HepG2 (cell line): ENCODE measurements around the gene GEMIN2. TPM values are rescaled to one million over a fixed set of nuclear protein-coding genes. Genes with fewer than 3 reads are reported as not detected.
A peak's percentile ranks its signal among the peaks of the same experiment; 100 is the strongest.

ENCODE experiments used
- ATF2 ChIP-seq: sonication (generic); formaldehyde crosslinking; IDR thresholded peaks from 2 replicates; pipeline ENCODE4 v1.4.0; 2020; ENCODE audit warnings: missing genetic modification reagents
- CBX5 ChIP-seq: sonication (generic); formaldehyde crosslinking; IDR thresholded peaks from 2 replicates; pipeline ENCODE4 v1.4.0; 2020; ENCODE audit warnings: missing genetic modification reagents, borderline replicate concordance
- CENPX ChIP-seq: sonication (generic); formaldehyde crosslinking; IDR thresholded peaks from 2 replicates; pipeline ENCODE4 v1.9.0; 2021; ENCODE audit warnings: mild to moderate bottlenecking, missing genetic modification reagents, moderate library complexity
- KAT8 ChIP-seq: IDR thresholded peaks from 2 replicates; pipeline ENCODE4 v1.6.1; 2016; ENCODE audit warnings: missing genetic modification reagents, missing compliant biosample characterization
- MZF1 ChIP-seq: sonication (generic); formaldehyde crosslinking; IDR thresholded peaks from 2 replicates; pipeline ENCODE4 v1.8.1; 2023; ENCODE audit warnings: mild to moderate bottlenecking, missing genetic modification reagents, borderline replicate concordance
- NR3C1 ChIP-seq: sonication (generic); formaldehyde crosslinking; IDR thresholded peaks from 2 replicates; pipeline ENCODE4 v1.4.0; 2020; ENCODE audit warnings: missing genetic modification reagents
- RAD51 ChIP-seq: fragments of 450-650 bp; IDR thresholded peaks from 2 replicates; pipeline ENCODE4 v1.6.1; 2016; ENCODE audit warnings: borderline replicate concordance
- REL ChIP-seq: sonication (generic); formaldehyde crosslinking; conservative IDR thresholded peaks from 2 replicates; pipeline ENCODE4 v1.8.0; 2022; ENCODE audit warnings: mild to moderate bottlenecking, missing genetic modification reagents, moderate library complexity
- RNF2 ChIP-seq: fragments of 450-650 bp; conservative IDR thresholded peaks from 2 replicates; pipeline ENCODE4 v1.6.1; 2016; ENCODE audit warnings: low read depth
- SRSF4 ChIP-seq: fragments of 200-400 bp; formaldehyde crosslinking; IDR thresholded peaks from one replicate; pipeline ENCODE4 v1.6.1; 2018; ENCODE audit warnings: mild to moderate bottlenecking, low read depth, low read length, moderate library complexity; ENCODE audit not compliant: poor library complexity, severe bottlenecking
- STAT5B ChIP-seq: sonication (generic); formaldehyde crosslinking; IDR thresholded peaks from 2 replicates; pipeline ENCODE4 v1.4.0; 2020; ENCODE audit warnings: missing genetic modification reagents
- TEAD3 ChIP-seq: optimal IDR thresholded peaks from 2 replicates; pipeline ENCODE3; 2016; ENCODE audit warnings: borderline replicate concordance
- ZFP62 ChIP-seq: sonication (generic); formaldehyde crosslinking; IDR thresholded peaks from 2 replicates; pipeline ENCODE4 v1.4.0; 2020; ENCODE audit warnings: missing genetic modification reagents
- ZNF101 ChIP-seq: sonication (generic); formaldehyde crosslinking; IDR thresholded peaks from 2 replicates; pipeline ENCODE4 v1.4.0; 2020; ENCODE audit warnings: mild to moderate bottlenecking, low read depth, missing genetic modification reagents, borderline replicate concordance
- ZNF260 ChIP-seq: sonication (generic); formaldehyde crosslinking; IDR thresholded peaks from 2 replicates; pipeline ENCODE4 v1.4.0; 2020; ENCODE audit warnings: missing genetic modification reagents, low read depth, mild to moderate bottlenecking, borderline replicate concordance
- ZNF44 ChIP-seq: sonication (generic); formaldehyde crosslinking; IDR thresholded peaks from 2 replicates; pipeline ENCODE4 v1.5.1; 2020; ENCODE audit warnings: mild to moderate bottlenecking, missing genetic modification reagents
- ZNF460 ChIP-seq: sonication (generic); formaldehyde crosslinking; IDR thresholded peaks from 2 replicates; pipeline ENCODE4 v1.5.1; 2020; ENCODE audit warnings: missing genetic modification reagents, mild to moderate bottlenecking, borderline replicate concordance
- ZNF589 ChIP-seq: sonication (generic); formaldehyde crosslinking; conservative IDR thresholded peaks from 2 replicates; pipeline ENCODE4 v1.8.0; 2022; ENCODE audit warnings: mild to moderate bottlenecking, moderate library complexity, missing genetic modification reagents
- ZNF597 ChIP-seq: sonication (generic); formaldehyde crosslinking; IDR thresholded peaks from 2 replicates; pipeline ENCODE4 v1.5.0; 2020; ENCODE audit warnings: missing genetic modification reagents
- ZSCAN20 ChIP-seq: sonication (generic); formaldehyde crosslinking; IDR thresholded peaks from 2 replicates; pipeline ENCODE4 v1.4.0; 2020; ENCODE audit warnings: missing genetic modification reagents, mild to moderate bottlenecking, borderline replicate concordance
- ZSCAN22 ChIP-seq: sonication (generic); formaldehyde crosslinking; IDR thresholded peaks from 2 replicates; pipeline ENCODE4 v1.4.0; 2020; ENCODE audit warnings: mild to moderate bottlenecking, missing genetic modification reagents
- ZSCAN31 ChIP-seq: sonication (generic); formaldehyde crosslinking; IDR thresholded peaks from 2 replicates; pipeline ENCODE4 v1.5.0; 2020; ENCODE audit warnings: low read depth, mild to moderate bottlenecking, missing genetic modification reagents
- polyA plus RNA-seq, 8 experiments: library from polyadenylated mRNA; depleted of rRNA in 3 of 8; stranded (reverse) in 7 of 8; unstranded in 1 of 8; fragments of >200 nt; fragmentation: Illumina TruSeq in 4 of 8; extraction: Trizol in 4 of 8; gene quantifications; 2 replicates each; pipeline versions ENCODE4 v1.2.1 to v1.2.3, GENCODE V29; 2011 to 2016; ENCODE audit warnings: low read depth in 4 of 8, missing spikeins in 1 of 8, mixed read lengths in 1 of 8; ENCODE audit not compliant: insufficient read depth in 1 of 8
- total RNA-seq, 5 experiments: library from RNA; depleted of rRNA; stranded (reverse); fragments of >200 nt; fragmentation: Illumina TruSeq; extraction: Trizol; gene quantifications; 2 replicates each; pipeline ENCODE4 v1.2.3, GENCODE V29; 2016; ENCODE audit warnings: low read depth in 1 of 5
- TF ChIP-seq, protein P1 (sequence below): sonication (generic); formaldehyde crosslinking; IDR thresholded peaks from 2 replicates; pipeline ENCODE4 v1.4.0; 2020; ENCODE audit warnings: missing genetic modification reagents, mild to moderate bottlenecking, borderline replicate concordance
- TF ChIP-seq, protein P2 (sequence below): sonication (generic); formaldehyde crosslinking; IDR thresholded peaks from 2 replicates; pipeline ENCODE4 v1.8.1; 2023; ENCODE audit warnings: mild to moderate bottlenecking, moderate library complexity, missing genetic modification reagents

Gene GEMIN2
- total and polyA plus RNA-seq, 2 of the 13 experiments (the other 11 are each of a cell fraction or from before 2014, with no cell fraction given): 54.8 to 110 TPM

DNA sequence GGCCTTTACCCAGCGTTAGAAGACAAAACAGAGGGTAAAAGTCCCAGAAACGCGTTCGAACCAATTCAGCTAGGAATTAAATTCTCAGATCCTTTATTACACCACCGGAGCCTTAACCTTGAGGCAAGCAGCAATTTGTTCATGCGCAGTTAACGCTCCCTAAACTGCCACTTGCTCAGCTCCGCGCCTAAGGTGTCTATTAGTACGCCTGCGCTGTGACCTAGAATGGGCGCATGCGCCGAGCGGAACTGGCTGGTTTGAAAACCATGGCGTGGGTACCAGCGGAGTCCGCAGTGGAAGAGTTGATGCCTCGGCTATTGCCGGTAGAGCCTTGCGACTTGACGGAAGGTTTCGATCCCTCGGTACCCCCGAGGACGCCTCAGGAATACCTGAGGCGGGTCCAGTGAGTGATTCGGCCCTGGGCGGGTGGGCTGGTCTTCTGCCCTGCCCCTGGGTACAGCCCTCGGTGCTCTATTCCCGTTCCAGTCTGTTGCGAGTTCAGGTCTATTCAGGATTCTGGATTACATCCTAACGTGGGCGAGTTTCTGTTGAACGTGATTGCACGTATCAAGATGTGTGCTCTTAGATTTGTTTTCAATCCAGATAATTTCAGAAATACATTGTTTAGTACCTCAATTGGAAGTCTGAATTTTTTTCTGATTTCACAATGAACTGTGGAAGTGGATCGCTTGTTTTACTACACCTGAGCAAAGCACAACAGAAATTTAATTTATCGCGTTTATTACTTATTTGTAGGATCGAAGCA lies at the start of gene GEMIN2 (continued):
- TF ChIP-seq, protein P1, sequence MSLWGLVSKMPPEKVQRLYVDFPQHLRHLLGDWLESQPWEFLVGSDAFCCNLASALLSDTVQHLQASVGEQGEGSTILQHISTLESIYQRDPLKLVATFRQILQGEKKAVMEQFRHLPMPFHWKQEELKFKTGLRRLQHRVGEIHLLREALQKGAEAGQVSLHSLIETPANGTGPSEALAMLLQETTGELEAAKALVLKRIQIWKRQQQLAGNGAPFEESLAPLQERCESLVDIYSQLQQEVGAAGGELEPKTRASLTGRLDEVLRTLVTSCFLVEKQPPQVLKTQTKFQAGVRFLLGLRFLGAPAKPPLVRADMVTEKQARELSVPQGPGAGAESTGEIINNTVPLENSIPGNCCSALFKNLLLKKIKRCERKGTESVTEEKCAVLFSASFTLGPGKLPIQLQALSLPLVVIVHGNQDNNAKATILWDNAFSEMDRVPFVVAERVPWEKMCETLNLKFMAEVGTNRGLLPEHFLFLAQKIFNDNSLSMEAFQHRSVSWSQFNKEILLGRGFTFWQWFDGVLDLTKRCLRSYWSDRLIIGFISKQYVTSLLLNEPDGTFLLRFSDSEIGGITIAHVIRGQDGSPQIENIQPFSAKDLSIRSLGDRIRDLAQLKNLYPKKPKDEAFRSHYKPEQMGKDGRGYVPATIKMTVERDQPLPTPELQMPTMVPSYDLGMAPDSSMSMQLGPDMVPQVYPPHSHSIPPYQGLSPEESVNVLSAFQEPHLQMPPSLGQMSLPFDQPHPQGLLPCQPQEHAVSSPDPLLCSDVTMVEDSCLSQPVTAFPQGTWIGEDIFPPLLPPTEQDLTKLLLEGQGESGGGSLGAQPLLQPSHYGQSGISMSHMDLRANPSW (CRISPR knock-in tag): peak; percentile 100
- peak; percentile 95 for TF ChIP-seq ZNF44 (CRISPR knock-in tag)
- no peak for TF ChIP-seq NR3C1 (CRISPR knock-in tag)
- no peak for TF ChIP-seq REL (CRISPR knock-in tag)
- no peak for TF ChIP-seq STAT5B (CRISPR knock-in tag)
- peak; percentile 95 for TF ChIP-seq KAT8 (CRISPR knock-in tag)
- TF ChIP-seq TEAD3 (CRISPR knock-in tag): peak; percentile 86
- peak; percentile 97 for TF ChIP-seq ZSCAN31 (CRISPR knock-in tag)
- peak; percentile 84 for TF ChIP-seq CBX5 (CRISPR knock-in tag)
- TF ChIP-seq RAD51: no peak
- TF ChIP-seq ZFP62 (CRISPR knock-in tag): no peak
- no peak for TF ChIP-seq CENPX (CRISPR knock-in tag)
- TF ChIP-seq, protein P2, sequence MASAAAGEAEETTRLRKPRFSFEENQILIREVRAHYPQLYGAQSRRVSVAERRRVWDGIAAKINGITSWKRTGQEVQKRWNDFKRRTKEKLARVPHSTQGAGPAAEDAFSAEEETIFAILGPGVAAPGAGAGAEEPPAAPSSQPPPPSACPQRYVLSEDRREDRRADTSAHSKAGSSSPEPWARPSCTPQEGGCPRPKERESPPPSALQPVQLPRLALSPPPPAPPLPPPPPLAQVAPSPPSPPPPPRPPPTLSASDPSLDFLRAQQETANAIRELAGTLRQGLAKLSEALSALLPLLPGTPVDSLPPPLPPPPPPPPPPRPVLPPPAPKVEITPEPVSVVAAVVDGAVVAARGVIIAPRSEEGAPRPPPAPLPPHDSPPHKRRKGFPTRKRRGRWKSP (CRISPR knock-in tag): peak; percentile 91
- TF ChIP-seq MZF1 (CRISPR knock-in tag): peak; percentile 93; the same call in 1 of the 2 replicates
- 0 out of 2 replicates have a peak, but pooled peaks have one; percentile 40 for TF ChIP-seq ZNF260
- peak; percentile 79; the same call in 1 of the 2 replicates for TF ChIP-seq ATF2 (CRISPR knock-in tag)
- no peak for TF ChIP-seq ZNF597 (CRISPR knock-in tag)
- peak; percentile 84; the same call in 1 of the 2 replicates for TF ChIP-seq ZSCAN22 (CRISPR knock-in tag)
- no peak for TF ChIP-seq ZNF589 (CRISPR knock-in tag)
- no peak; the same call in none of the 2 replicates for TF ChIP-seq ZSCAN20 (CRISPR knock-in tag)
- no peak for TF ChIP-seq SRSF4
- TF ChIP-seq ZNF460: no peak
- TF ChIP-seq RNF2: peak; percentile 57; the same call in 1 of the 2 replicates
- no peak; the same call in 1 of the 2 replicates for TF ChIP-seq ZNF101 (CRISPR knock-in tag)
